HL-60/S4 treated with retinoic acid at 250 ng/mL for 4 days and 3 days (cell line): ENCODE measurements around the gene NUCB1.

Experiments
- in situ Hi-C: fragments of 300-500 bp; cut with MboI; formaldehyde crosslinking; loops from 2 replicates; pipeline ENCODE4 v1.7.0; 2022; ENCODE audit warnings: low sequenced_read_pairs

Gene NUCB1

GRCh38 chr19:48933382-48933932 is 33.3 kb downstream of the NUCB1 start, which contains the start of gene DHDH:
DHDH (plus strand) TSS chr19:48933699; CDS start chr19:48933722, 23 bp downstream.
- in situ Hi-C loops: no loop called here

DNA sequence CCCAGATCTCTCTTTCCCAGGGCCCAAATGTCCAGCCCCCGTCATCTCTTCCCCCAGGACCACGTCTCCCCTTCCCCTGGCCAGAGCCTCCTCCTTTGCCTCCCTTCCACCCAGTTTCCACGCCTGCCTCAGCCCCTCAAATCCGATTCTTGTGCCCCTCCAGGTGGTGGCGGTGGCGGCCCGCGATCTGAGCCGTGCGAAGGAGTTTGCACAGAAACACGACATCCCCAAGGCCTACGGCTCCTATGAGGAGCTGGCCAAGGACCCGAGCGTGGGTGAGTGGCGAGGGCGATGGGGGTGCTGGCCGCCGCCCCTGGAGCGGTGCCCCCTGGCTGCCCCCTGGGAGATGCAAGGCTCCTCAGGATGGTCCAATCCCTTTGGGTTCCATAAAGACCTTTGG is 34.7 kb downstream of the NUCB1 start:
- in situ Hi-C loops: no loop called here

GRCh38 chr19:48935864-48936263 is 35.8 kb downstream of the NUCB1 start:
- in situ Hi-C loops: no loop called here

GRCh38 chr19:48938256-48938655 is 38.1 kb downstream of the NUCB1 start:
- in situ Hi-C loops: no loop called here

GRCh38 chr19:48940902-48941301 is 40.8 kb downstream of the NUCB1 start:
- in situ Hi-C loops: no loop called here

DNA sequence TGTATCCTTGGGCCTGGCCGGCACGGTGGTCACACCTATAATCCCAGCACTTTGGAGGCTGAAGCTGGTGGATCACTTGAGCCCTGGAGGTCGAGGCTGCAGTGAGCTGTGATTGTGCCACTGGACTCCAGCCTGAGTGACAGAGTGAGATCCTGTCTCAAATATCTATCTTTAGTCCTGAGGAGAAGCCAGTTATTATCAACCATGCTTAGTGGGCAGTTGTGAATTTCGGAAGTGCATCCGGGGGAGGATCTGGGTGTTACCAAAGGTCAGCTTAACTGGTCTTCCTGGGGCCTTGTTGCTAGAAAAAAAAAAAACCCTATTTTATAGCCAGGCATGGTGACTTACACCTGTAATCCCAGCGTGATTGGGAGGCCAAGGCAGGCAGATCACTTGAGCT is 43.0 kb downstream of the NUCB1 start:
- in situ Hi-C loops: no loop called here

GRCh38 chr19:48945415-48945814 is 45.3 kb downstream of the NUCB1 start:
- in situ Hi-C loops: no loop called here

DNA sequence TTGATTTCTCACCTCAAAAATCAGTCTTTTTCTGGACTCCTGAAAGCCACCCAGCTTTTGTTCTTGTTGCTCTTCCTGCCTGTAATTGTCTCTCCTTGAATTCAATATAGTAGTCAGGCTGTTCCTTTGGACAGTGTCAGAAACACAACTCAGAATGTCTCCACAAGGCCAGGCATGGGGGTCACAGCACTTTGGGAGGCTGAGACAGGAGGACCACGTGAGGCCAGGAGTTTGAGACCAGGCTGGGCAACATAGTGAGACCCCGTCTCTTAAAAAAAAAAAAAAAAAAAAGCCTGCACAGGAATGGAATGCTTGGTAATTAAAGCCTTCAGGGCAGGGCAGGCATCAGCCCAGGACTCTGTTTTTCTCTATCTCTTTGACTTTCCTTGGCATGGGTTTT is 45.7 kb downstream of the NUCB1 start:
- in situ Hi-C loops: no loop called here

DNA sequence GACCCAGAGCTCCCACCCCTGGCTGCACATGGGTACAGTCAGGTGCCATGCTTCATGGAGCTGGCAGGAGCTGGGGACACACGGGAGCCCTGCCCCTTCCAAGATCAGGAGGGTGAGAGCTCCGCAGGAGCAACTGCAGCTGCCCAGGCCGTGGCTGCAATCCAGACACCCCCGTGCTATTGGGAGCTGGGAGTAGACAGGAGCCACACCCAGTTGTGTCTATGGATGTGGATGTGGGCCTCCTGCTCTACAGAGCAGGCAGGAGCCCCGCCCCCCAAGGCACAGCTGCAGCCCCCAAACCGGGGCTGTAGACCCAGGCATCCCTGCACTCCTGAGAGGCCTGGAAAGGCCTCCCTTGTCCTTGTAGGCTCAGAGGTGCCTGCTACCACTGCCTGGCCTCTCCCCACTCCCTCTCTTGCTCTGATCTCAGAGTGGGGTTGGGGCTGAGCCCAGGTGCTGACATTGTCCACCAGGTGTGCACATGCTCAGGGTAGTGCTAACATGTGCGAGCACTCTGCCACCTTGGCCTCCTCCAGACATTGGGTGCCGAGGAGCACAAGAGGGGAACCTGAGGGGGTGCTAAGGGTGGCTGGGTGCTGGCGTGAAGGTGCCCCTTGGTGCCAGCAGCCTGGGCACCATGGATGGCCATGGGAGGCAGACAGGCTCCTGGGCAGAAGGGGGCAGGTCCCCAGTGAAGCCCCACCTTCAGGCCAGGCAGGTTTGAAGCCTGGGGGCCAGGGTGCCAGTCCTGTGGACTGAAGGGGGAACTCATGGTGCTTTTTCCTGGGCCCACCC is 46.5 kb downstream of the NUCB1 start:
- in situ Hi-C loops: no loop called here

GRCh38 chr19:48947258-48947542 is 47.1 kb downstream of the NUCB1 start:
- in situ Hi-C loops: no loop called here

GRCh38 chr19:48950159-48950558 is 50.0 kb downstream of the NUCB1 start:
- in situ Hi-C loops: loop anchor here (25.0 kb wide), 1 partner anchor 313 kb away; the partner anchor contains the start of genes CA11 and DBP

DNA sequence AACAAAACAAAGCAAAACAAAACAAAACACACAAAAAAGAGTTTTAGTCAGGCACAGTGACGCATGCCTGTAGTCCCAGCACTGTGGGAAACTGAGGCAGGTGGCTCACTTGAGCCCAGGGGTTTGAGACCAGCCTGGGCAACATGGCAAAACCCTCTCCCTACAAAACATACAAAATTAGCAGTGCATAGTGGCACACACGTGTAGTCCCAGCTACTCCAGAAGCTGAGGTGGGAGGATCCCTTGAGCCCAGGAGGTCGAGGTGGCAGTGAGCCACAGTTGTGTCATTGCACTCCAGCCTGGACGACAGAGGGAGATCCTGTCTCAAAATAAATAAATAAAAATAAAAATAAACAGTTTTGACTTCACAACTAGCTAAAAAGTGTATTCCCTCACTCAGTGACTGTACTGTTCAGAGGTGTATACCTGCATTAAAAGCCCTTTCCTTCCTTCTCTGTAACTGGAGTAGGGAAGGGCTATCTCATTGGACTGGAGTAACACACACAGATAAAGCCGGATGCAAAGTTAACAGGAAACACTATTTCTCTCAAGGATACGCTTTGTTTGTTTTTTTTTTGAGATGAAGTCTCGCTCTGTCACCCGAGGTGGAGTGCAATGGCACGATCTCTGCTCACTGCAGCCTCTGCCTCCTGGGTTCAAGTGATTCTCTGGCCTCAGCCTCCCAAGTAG is 50.9 kb downstream of the NUCB1 start:
- in situ Hi-C loops: loop anchor here (25.0 kb wide), 1 partner anchor 314 kb away; the partner anchor contains the start of genes CA11 and DBP

DNA sequence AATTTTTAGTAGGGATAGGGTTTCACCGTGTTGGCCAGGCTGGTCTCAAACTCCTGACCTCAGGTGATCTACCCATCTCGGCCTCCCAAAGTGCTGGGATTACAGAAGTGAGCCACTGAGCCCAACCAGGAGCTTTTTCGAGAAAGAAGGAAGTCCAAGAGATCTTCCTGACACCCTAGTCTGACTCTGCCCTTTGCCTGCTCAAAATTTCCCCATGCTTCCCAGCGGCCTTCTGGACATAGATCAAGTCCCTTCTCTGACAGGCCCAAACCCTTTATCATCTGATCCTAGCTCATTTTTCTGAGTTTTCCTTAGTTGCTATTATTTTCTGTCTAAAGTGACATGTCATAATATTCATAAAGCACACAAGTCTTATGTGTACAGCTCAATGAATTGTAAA is 53.0 kb downstream of the NUCB1 start:
- in situ Hi-C loops: loop anchor here (25.0 kb wide), 1 partner anchor 316 kb away; the partner anchor contains the start of genes CA11 and DBP

DNA sequence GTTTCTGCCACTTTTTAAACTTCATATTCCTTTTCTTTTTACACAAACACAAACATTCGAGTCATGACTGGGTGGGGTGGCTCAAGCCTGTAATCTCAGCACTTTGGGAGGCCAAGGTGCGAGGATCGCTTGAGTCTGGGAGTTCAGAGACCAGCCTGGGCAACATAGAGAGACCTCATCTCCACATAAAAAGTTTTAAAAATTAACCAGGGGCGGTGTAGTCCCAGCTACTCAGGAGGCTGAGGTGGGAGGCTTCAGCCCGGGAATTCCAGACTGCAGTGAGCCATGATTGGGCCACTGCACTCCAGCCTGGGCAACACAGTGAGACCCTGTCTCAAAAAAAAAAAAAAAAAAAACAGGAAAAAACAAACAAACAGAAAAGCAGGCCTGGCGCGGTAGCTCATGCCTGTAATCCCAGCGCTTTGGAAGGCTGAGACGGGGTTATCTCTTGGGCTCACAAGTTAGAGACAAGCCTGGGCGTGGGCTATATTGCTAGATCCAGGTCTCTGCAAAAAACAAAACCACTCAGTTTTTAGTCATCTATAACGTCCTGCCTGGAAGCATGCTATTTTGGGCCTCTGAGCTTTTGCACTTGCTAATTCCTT is 54.0 kb downstream of the NUCB1 start:
- in situ Hi-C loops: loop anchor here (25.0 kb wide), 1 partner anchor 317 kb away; the partner anchor contains the start of genes CA11 and DBP

DNA sequence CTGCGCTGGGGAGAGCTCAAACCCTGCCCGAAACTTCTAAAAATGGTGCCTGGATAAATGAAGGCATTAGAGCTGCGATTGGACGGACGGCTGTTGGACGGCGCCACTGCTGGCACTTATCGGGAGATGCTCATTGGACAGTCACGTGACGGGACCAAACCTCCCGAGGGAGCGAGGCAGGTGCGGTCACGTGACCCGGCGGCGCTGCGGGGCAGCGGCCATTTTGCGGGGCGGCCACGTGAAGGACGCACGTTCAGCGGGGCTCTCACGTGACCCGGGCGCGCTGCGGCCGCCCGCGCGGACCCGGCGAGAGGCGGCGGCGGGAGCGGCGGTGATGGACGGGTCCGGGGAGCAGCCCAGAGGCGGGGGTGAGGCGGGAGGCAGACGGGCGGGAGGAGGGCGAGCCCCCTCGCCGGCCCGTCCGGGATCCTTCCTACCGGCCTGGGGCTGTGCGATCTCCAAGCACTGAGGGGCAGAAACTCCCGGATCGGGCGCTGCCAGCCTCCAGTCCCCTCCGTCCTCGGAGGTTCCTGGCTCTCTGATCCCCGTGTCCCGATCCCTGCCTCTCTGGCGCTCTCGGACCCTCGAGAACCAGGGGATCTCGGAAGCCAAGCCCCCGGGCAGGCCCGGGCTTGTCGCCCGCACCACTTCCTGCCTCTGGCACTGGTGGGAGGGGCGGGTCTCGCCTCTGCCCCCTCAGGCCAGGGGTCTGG is 54.6 kb downstream of the NUCB1 start, which contains the start of gene BAX:
Gene BAX, plus strand, starts transcription at position 281 of the 713 bp plus-strand sequence. Its CDS starts 54 bp downstream, at position 335.
- in situ Hi-C loops: loop anchor here (25.0 kb wide), 1 partner anchor 317 kb away; the partner anchor contains the start of genes CA11 and DBP

DNA sequence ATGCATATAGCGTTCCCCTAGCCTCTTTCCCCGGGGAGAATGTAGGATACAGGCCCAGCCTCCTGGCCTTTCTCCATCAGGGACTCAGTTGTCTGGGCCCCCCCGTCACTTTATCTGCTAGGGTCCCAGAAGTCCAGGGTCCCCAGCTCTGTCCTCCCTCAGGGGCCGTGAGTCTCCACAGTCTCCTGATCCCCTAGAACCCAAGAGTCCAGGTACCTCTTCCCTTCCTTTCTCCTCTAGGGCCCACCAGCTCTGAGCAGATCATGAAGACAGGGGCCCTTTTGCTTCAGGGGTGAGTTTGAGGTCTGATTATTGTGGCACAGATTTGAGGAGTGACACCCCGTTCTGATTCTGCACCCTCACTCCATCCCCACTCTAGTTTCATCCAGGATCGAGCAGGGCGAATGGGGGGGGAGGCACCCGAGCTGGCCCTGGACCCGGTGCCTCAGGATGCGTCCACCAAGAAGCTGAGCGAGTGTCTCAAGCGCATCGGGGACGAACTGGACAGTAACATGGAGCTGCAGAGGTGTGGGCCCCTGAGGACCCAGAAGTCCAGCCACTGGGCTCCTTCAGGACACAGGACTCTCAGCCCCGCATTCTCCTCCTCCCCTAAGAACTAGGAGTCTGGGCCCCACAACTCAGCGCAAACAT is 55.3 kb downstream of the NUCB1 start:
- in situ Hi-C loops: loop anchor here (25.0 kb wide), 1 partner anchor 318 kb away; the partner anchor contains the start of genes CA11 and DBP

DNA sequence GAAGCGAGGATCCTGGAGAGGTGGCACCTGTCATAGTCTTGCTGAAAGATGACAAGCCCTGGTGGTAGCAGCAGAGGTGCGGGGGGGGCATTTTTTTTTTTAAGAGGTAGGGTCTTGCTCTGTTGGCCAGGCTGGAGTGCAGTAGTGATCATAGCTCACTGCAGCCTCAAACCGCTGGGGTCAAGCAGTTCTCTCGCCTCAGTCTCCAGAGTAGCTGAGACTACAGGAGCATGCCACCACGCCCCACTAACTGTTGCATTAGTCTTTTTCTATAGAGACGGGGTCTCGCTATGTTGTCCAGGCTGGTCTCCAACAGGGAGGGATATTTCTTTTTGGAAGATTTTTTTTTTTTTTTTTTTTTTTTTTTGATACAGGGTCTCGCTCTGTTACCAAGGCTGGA is 57.9 kb downstream of the NUCB1 start:
- in situ Hi-C loops: loop anchor here (25.0 kb wide), 1 partner anchor 321 kb away; the partner anchor contains the start of genes CA11 and DBP

DNA sequence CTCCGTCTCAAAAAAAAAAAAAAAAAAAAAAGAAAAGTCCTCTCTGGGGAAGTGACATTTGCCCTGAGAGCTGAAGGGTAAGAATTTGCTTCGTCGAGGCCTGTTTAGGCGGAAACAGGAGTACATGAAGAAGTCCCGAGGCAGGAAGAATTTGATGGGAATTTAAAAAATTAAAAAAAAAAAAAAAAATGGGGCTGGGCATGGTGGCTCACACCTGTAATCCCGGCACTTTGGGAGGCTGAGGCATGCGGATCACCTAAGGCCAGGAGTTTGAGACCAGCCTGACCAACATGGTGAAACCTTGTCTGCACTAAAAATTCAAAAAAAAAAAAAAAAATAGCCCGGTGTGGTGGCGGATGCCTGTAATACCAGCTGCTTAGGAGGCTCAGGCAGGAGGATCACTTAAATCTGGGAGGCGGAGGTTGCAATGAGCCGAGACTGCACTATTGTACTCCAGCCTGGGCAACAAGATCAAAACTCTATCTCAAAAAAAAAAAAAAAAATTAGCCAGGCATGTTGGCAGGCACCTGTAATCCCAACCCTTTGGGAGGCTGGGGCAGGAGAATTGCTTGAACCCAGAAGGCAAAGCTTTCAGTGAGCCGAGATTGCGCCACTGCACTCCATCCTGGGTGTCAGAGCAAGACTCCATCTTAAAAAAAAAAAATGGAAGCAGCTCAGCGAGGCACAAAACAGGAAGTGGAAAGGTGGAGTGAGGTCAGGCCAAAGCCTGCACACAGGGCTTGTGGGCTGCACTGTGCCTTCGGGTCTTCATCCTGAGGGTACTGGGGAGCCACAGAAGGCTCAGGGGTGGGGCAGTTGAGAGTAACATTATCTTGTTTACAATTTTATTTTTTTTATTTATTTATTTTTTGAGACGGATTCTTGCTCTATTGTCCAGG is 59.5 kb downstream of the NUCB1 start:
- in situ Hi-C loops: loop anchor here (25.0 kb wide), 1 partner anchor 322 kb away; the partner anchor contains the start of genes CA11 and DBP
